ENCODE data around the gene BEND4.

BEND4 gene

GRCh38 chr4:42067264-42067663 is 85.2 kb downstream of the BEND4 start:
- no peak overlapping the region for H2BK15ac ChIP-seq (ENCODE audit: low read depth, poor library complexity, severe bottlenecking)

GRCh38 chr4:42066402-42066801 is 86.1 kb downstream of the BEND4 start:
- no peak overlapping the region for H3K23ac ChIP-seq (ENCODE audit: low read length in 2 of 2)
- H2BK15ac ChIP-seq (ENCODE audit: low read depth, poor library complexity, severe bottlenecking) = no peak overlapping the region
- DNase-seq = no peak
- no peak overlapping the region for H3K18ac ChIP-seq (ENCODE audit: low read depth in 1 of 2, low read length in 2 of 2)
- no peak overlapping the region for H3K27ac ChIP-seq (ENCODE audit: low read length, poor library complexity, severe bottlenecking)
- no peak overlapping the region for H3K4me2 ChIP-seq (ENCODE audit: low read length, poor library complexity, severe bottlenecking)
- H3K27me3 ChIP-seq (ENCODE audit: control insufficient read depth in 1 of 2, insufficient read depth in 1 of 2, low read length in 2 of 2) = no peaks in the 10 kb centered on the region
- H2BK12ac ChIP-seq (ENCODE audit: low read length in 2 of 2) = no peak overlapping the region
- no peak overlapping the region for H3K9ac ChIP-seq (ENCODE audit: low read length)
- no peak overlapping the region for H3K14ac ChIP-seq (ENCODE audit: low read length in 2 of 2)
- H4K91ac ChIP-seq (ENCODE audit: low read length) = no peak overlapping the region
- H3K36me3 ChIP-seq (ENCODE audit: control insufficient read depth in 1 of 2, insufficient read depth in 2 of 2, low read depth in 1 of 2, low read length in 2 of 2) = peaks cover 13 to 71% of the 10 kb centered on the region in 2 experiments
- 92% methylated on average over 2 of the region's 2 CpGs for WGBS
- no peak overlapping the region for H2BK120ac ChIP-seq (ENCODE audit: low read depth, low read length)
- no peak overlapping the region for H4K8ac ChIP-seq (ENCODE audit: low read length)
- no peak overlapping the region for H2AFZ ChIP-seq (ENCODE audit: low read depth, low read length)
- no peaks in the 10 kb centered on the region for H3K4me1 ChIP-seq (ENCODE audit: control insufficient read depth, insufficient read depth, low read depth, low read length)
- H3K4ac ChIP-seq (ENCODE audit: low read depth in 1 of 2, low read length in 2 of 2) = no peak overlapping the region
- no peak overlapping the region for H2AK5ac ChIP-seq (ENCODE audit: low read length, severe bottlenecking)
- H3K9me3 ChIP-seq (ENCODE audit: control insufficient read depth, low read length) = no peaks in the 10 kb centered on the region
- peaks cover 7% of the 10 kb centered on the region for H3K79me1 ChIP-seq (replicated peaks; ENCODE audit: low read length, poor library complexity, severe bottlenecking)
- H3K4me3 ChIP-seq (ENCODE audit: insufficient read depth in 1 of 2, low read depth in 1 of 2, low read length in 2 of 2) = no peak overlapping the region
- H2BK5ac ChIP-seq (ENCODE audit: low read depth, low read length, poor library complexity, severe bottlenecking) = no peak overlapping the region

More at GRCh38 chr4:42067264-42067663, 85.2 kb downstream of the BEND4 start:
- Histone ChIP-seq H3K18ac (ENCODE audit: low read depth in 1 of 2, low read length in 2 of 2) (no peak overlapping the region), H3K14ac (ENCODE audit: low read length in 2 of 2) (no peak overlapping the region), H3K36me3 (ENCODE audit: control insufficient read depth in 1 of 2, insufficient read depth in 2 of 2, low read depth in 1 of 2, low read length in 2 of 2) (peaks cover 13 to 69% of the 10 kb centered on the region in 2 experiments), H2BK12ac (ENCODE audit: low read length in 2 of 2) (no peak overlapping the region), H3K27me3 (ENCODE audit: control insufficient read depth in 1 of 2, insufficient read depth in 1 of 2, low read length in 2 of 2) (no peaks in the 10 kb centered on the region), H2BK120ac (ENCODE audit: low read depth, low read length) (no peak overlapping the region), H2BK5ac (ENCODE audit: low read depth, low read length, poor library complexity, severe bottlenecking) (no peak overlapping the region), H3K9ac (ENCODE audit: low read length) (no peak overlapping the region), H3K23ac (ENCODE audit: low read length in 2 of 2) (no peak overlapping the region), H2AFZ (ENCODE audit: low read depth, low read length) (no peak overlapping the region), H2AK5ac (ENCODE audit: low read length, severe bottlenecking) (no peak overlapping the region), H4K8ac (ENCODE audit: low read length) (no peak overlapping the region), H3K4me3 (ENCODE audit: insufficient read depth in 1 of 2, low read depth in 1 of 2, low read length in 2 of 2) (no peak overlapping the region), H4K91ac (ENCODE audit: low read length) (no peak overlapping the region), H3K4me1 (ENCODE audit: control insufficient read depth, insufficient read depth, low read depth, low read length) (no peaks in the 10 kb centered on the region), H3K9me3 (ENCODE audit: control insufficient read depth, low read length) (no peaks in the 10 kb centered on the region), H3K79me1 (replicated peaks; ENCODE audit: low read length, poor library complexity, severe bottlenecking) (peaks cover 7% of the 10 kb centered on the region), H3K4ac (ENCODE audit: low read depth in 1 of 2, low read length in 2 of 2) (no peak overlapping the region), H3K4me2 (ENCODE audit: low read length, poor library complexity, severe bottlenecking) (no peak overlapping the region), H3K27ac (ENCODE audit: low read length, poor library complexity, severe bottlenecking) (no peak overlapping the region)
- WGBS = no CpG with 5 or more reads among the region's 2 CpGs
- DNase-seq = no peak

Measured in mesenchymal stem cell (in vitro differentiated cells and primary cell).